ENCODE measurements around the gene LY86. TPM values are rescaled to one million over a fixed set of nuclear protein-coding genes. Genes with fewer than 3 reads are reported as not detected.

The LY86 gene
- total RNA-seq, 2 experiments from 2014 or later = 1.3 to 2.1 TPM

DNA sequence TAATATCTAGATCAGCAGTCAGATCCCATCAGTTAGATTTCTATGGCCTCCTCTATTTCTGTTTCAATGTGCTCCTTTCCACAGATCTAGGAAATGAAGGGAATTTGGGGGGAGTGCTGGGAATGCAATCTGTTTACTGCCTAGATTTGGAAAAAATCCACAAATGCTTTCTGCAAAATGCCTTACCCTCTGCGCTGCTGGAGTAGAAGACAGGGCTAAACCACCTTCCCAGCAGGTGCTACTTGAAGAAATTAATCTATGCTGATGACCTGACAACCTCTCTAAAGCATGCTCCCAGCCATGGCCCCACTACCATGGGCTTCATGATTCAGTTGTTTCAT lies 46.2 kb downstream of the LY86 start:
- Histone ChIP-seq H3K36me3 (ENCODE audit: insufficient read depth, low read length) (no peaks in the 10 kb centered on the region), H3K9me3 (ENCODE audit: control insufficient read depth in 1 of 2, insufficient read depth in 1 of 2, low read length in 2 of 2) (no peaks in the 10 kb centered on the region), H3K27me3 (ENCODE audit: control insufficient read depth in 1 of 2, insufficient read depth in 2 of 2, low read length in 2 of 2) (no peaks in the 10 kb centered on the region), H3K27ac (ENCODE audit: low read depth in 1 of 2, low read length in 2 of 2) (no peak overlapping the region), H3K4me3 (ENCODE audit: low read length) (no peak overlapping the region), H3K4me1 (ENCODE audit: insufficient read depth, low read length) (no peaks in the 10 kb centered on the region)
- H3K4me1 Mint-ChIP-seq (ENCODE audit: low read depth) = peaks cover 22% of the 10 kb centered on the region
- no peak for DNase-seq
- no peaks in the 10 kb centered on the region for H3K27me3 Mint-ChIP-seq
- H3K9me3 Mint-ChIP-seq = no peaks in the 10 kb centered on the region
- ChIA-PET POLR2A (no interaction called here), CTCF (no interaction called here)
- no peak for ATAC-seq (ENCODE audit: poor library complexity)
- no peak for TF ChIP-seq CTCF (IDR thresholded peaks at IDR 0.05)
- H3K36me3 Mint-ChIP-seq (ENCODE audit: low read depth) = no peaks in the 10 kb centered on the region
- no peak overlapping the region for H3K27ac Mint-ChIP-seq
- intact Hi-C loops (cut with DNase I, micrococcal nuclease) = no loop called here
- no peak overlapping the region for H3K4me3 Mint-ChIP-seq

DNA sequence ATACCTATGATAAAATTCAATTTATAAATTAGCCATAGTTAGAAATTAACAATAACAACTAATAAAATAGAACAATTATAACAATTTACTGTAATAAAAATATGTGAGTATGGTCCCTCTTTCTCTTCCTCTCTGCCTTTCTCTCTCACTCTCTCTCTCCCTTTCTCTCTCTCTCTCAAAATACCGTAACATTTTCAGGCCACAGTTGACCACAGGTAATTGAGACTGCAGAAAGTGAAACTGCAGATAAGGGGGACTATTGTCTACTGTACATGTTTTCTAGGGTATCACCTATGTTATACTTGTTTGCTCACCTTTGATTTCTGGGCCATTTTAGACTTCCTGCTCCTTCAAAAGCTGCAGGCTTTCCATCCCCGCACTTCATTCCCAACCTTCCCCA lies 46.8 kb downstream of the LY86 start:
- TF ChIP-seq CTCF (IDR thresholded peaks at IDR 0.05) = no peak
- intact Hi-C loops (cut with DNase I, micrococcal nuclease) = no loop called here
- Histone ChIP-seq H3K27me3 (ENCODE audit: control insufficient read depth in 1 of 2, insufficient read depth in 2 of 2, low read length in 2 of 2) (no peaks in the 10 kb centered on the region), H3K9me3 (ENCODE audit: control insufficient read depth in 1 of 2, insufficient read depth in 1 of 2, low read length in 2 of 2) (no peaks in the 10 kb centered on the region), H3K4me1 (ENCODE audit: insufficient read depth, low read length) (no peaks in the 10 kb centered on the region), H3K36me3 (ENCODE audit: insufficient read depth, low read length) (no peaks in the 10 kb centered on the region), H3K4me3 (ENCODE audit: low read length) (no peak overlapping the region), H3K27ac (ENCODE audit: low read depth in 1 of 2, low read length in 2 of 2) (no peak overlapping the region)
- ATAC-seq (ENCODE audit: poor library complexity) (no peak), DNase-seq (no peak)
- ChIA-PET CTCF (no interaction called here), POLR2A (interaction anchor here (1.6 kb wide), 1 partner anchor 21 kb away, joined by 5 read pairs; no protein-coding TSS in a partner anchor)
- no peaks in the 10 kb centered on the region for H3K36me3 Mint-ChIP-seq (ENCODE audit: low read depth)
- no peaks in the 10 kb centered on the region for H3K9me3 Mint-ChIP-seq
- H3K27ac Mint-ChIP-seq = no peak overlapping the region
- H3K27me3 Mint-ChIP-seq = no peaks in the 10 kb centered on the region
- H3K4me1 Mint-ChIP-seq (ENCODE audit: low read depth) = peaks cover 22% of the 10 kb centered on the region
- no peak overlapping the region for H3K4me3 Mint-ChIP-seq

- Mint-ChIP-seq H3K36me3 (ENCODE audit: low read depth) (no peaks in the 10 kb centered on the region), H3K27me3 (no peaks in the 10 kb centered on the region), H3K4me1 (ENCODE audit: low read depth) (peaks cover 22% of the 10 kb centered on the region), H3K9me3 (no peaks in the 10 kb centered on the region), H3K27ac (no peak overlapping the region), H3K4me3 (no peak overlapping the region)
- ATAC-seq (ENCODE audit: poor library complexity) (no peak), DNase-seq (no peak)
- intact Hi-C loops (cut with DNase I, micrococcal nuclease) = no loop called here
- Histone ChIP-seq H3K36me3 (ENCODE audit: insufficient read depth, low read length) (no peaks in the 10 kb centered on the region), H3K27me3 (ENCODE audit: control insufficient read depth in 1 of 2, insufficient read depth in 2 of 2, low read length in 2 of 2) (no peaks in the 10 kb centered on the region), H3K4me3 (ENCODE audit: low read length) (no peak overlapping the region), H3K9me3 (ENCODE audit: control insufficient read depth in 1 of 2, insufficient read depth in 1 of 2, low read length in 2 of 2) (no peaks in the 10 kb centered on the region), H3K27ac (ENCODE audit: low read depth in 1 of 2, low read length in 2 of 2) (no peak overlapping the region), H3K4me1 (ENCODE audit: insufficient read depth, low read length) (no peaks in the 10 kb centered on the region)
- TF ChIP-seq CTCF (IDR thresholded peaks at IDR 0.05) = no peak
- POLR2A ChIA-PET = interaction anchor here (1.6 kb wide), 1 partner anchor 22 kb away, joined by 5 read pairs; no protein-coding TSS in a partner anchor
- CTCF ChIA-PET = no interaction called here
Observed at GRCh38 chr6:6635869-6636268, 47.3 kb downstream of the LY86 start.
